GM23338 (cell line): ENCODE results near the gene BEGAIN. TPM values are rescaled to one million over a fixed set of nuclear protein-coding genes. Genes with fewer than 3 reads are reported as not detected.

Experiments
- EZH2 ChIP-seq: fragments of 200-600 bp; sonication (generic); IDR thresholded peaks from one replicate; pipeline ENCODE4 v1.8.0; 2017; ENCODE audit warnings: antibody characterized with exemption, mild to moderate bottlenecking, low read depth; ENCODE audit not compliant: unreplicated experiment
- EZH2phosphoT487 ChIP-seq: fragments of 200-600 bp; sonication (generic); IDR thresholded peaks from one replicate; pipeline ENCODE4 v1.8.1; 2018; ENCODE audit warnings: antibody characterized with exemption; ENCODE audit not compliant: unreplicated experiment
- NANOG ChIP-seq: IDR thresholded peaks from 2 replicates; pipeline ENCODE4 v1.6.1; 2016; ENCODE audit warnings: antibody characterized with exemption, borderline replicate concordance
- POLR2AphosphoS5 ChIP-seq: IDR thresholded peaks from 2 replicates; pipeline ENCODE4 v1.6.1; 2016; ENCODE audit warnings: antibody characterized with exemption, low read depth
- STAT1 ChIP-seq: IDR thresholded peaks from one replicate; pipeline ENCODE4 v1.6.1; 2016; ENCODE audit warnings: antibody characterized with exemption; ENCODE audit not compliant: unreplicated experiment
- ZNF114 ChIP-seq: fragments of 250-450 bp; sonication (Bioruptor Pico); IDR thresholded peaks from 2 replicates; pipeline ENCODE4 v1.5.0; 2020; ENCODE audit warnings: mild to moderate bottlenecking, moderate library complexity
- ZNF331 ChIP-seq: fragments of 250-450 bp; sonication (Bioruptor Pico); IDR thresholded peaks from 2 replicates; pipeline ENCODE4 v1.5.0; 2020; ENCODE audit warnings: low read depth, mild to moderate bottlenecking, moderate library complexity
- polyA plus RNA-seq: library from polyadenylated mRNA; unstranded; fragments of >200 nt; fragmentation: Nextera tagmentation; extraction: Ambion mirVana; gene quantifications from 2 replicates; pipeline ENCODE4 v1.2.1, GENCODE V29; 2016
- total RNA-seq: library from RNA; depleted of rRNA; stranded (reverse); fragments of >200 nt; shearing (Covaris generic); gene quantifications from 2 replicates; pipeline ENCODE4 v1.2.3, GENCODE V29; 2014
- TF ChIP-seq, protein P1 (sequence below): fragments of 250-450 bp; sonication (Bioruptor Pico); IDR thresholded peaks from 2 replicates; pipeline ENCODE4 v1.5.0; 2020; ENCODE audit warnings: mild to moderate bottlenecking, moderate library complexity
- TF ChIP-seq, protein P2 (sequence below): IDR thresholded peaks from 2 replicates; pipeline ENCODE4 v1.6.1; 2016; ENCODE audit warnings: antibody characterized with exemption

The BEGAIN gene
- total and polyA plus RNA-seq, 2 experiments from 2014 or later: 0.60 to 2.4 TPM

DNA sequence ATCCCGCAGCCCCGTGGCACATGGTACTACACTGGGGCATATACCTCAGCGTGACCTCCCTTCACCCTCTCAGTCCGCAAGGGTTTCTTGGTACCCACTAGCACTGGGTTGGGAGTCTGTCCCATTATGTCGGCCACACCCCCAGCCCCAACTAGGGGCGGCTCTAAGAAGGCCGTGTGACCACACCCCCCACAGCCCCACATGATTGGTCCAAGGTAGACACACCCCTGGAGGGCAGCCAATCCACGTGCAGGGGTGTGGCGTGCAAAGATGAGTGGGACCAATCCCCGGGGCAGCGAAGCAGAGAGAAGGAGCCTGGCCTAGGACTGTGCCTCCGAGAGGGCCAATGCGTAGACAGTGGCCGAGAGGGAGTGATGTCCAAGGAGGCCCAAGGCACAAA lies 34.6 kb upstream of the BEGAIN start (continued):
- TF ChIP-seq, protein P1, sequence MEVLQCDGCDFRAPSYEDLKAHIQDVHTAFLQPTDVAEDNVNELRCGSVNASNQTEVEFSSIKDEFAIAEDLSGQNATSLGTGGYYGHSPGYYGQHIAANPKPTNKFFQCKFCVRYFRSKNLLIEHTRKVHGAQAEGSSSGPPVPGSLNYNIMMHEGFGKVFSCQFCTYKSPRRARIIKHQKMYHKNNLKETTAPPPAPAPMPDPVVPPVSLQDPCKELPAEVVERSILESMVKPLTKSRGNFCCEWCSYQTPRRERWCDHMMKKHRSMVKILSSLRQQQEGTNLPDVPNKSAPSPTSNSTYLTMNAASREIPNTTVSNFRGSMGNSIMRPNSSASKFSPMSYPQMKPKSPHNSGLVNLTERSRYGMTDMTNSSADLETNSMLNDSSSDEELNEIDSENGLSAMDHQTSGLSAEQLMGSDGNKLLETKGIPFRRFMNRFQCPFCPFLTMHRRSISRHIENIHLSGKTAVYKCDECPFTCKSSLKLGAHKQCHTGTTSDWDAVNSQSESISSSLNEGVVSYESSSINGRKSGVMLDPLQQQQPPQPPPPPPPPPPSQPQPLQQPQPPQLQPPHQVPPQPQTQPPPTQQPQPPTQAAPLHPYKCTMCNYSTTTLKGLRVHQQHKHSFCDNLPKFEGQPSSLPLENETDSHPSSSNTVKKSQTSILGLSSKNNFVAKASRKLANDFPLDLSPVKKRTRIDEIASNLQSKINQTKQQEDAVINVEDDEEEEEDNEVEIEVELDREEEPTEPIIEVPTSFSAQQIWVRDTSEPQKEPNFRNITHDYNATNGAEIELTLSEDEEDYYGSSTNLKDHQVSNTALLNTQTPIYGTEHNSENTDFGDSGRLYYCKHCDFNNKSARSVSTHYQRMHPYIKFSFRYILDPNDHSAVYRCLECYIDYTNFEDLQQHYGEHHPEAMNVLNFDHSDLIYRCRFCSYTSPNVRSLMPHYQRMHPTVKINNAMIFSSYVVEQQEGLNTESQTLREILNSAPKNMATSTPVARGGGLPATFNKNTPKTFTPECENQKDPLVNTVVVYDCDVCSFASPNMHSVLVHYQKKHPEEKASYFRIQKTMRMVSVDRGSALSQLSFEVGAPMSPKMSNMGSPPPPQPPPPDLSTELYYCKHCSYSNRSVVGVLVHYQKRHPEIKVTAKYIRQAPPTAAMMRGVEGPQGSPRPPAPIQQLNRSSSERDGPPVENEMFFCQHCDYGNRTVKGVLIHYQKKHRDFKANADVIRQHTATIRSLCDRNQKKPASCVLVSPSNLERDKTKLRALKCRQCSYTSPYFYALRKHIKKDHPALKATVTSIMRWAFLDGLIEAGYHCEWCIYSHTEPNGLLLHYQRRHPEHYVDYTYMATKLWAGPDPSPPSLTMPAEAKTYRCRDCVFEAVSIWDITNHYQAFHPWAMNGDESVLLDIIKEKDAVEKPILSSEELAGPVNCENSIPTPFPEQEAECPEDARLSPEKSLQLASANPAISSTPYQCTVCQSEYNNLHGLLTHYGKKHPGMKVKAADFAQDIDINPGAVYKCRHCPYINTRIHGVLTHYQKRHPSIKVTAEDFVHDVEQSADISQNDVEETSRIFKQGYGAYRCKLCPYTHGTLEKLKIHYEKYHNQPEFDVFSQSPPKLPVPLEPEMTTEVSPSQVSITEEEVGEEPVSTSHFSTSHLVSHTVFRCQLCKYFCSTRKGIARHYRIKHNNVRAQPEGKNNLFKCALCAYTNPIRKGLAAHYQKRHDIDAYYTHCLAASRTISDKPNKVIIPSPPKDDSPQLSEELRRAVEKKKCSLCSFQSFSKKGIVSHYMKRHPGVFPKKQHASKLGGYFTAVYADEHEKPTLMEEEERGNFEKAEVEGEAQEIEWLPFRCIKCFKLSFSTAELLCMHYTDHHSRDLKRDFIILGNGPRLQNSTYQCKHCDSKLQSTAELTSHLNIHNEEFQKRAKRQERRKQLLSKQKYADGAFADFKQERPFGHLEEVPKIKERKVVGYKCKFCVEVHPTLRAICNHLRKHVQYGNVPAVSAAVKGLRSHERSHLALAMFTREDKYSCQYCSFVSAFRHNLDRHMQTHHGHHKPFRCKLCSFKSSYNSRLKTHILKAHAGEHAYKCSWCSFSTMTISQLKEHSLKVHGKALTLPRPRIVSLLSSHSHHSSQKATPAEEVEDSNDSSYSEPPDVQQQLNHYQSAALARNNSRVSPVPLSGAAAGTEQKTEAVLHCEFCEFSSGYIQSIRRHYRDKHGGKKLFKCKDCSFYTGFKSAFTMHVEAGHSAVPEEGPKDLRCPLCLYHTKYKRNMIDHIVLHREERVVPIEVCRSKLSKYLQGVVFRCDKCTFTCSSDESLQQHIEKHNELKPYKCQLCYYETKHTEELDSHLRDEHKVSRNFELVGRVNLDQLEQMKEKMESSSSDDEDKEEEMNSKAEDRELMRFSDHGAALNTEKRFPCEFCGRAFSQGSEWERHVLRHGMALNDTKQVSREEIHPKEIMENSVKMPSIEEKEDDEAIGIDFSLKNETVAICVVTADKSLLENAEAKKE (CRISPR knock-in tag): no peak
- TF ChIP-seq, protein P2, sequence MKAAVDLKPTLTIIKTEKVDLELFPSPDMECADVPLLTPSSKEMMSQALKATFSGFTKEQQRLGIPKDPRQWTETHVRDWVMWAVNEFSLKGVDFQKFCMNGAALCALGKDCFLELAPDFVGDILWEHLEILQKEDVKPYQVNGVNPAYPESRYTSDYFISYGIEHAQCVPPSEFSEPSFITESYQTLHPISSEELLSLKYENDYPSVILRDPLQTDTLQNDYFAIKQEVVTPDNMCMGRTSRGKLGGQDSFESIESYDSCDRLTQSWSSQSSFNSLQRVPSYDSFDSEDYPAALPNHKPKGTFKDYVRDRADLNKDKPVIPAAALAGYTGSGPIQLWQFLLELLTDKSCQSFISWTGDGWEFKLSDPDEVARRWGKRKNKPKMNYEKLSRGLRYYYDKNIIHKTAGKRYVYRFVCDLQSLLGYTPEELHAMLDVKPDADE: no peak
- no peak for TF ChIP-seq NANOG
- no peak for TF ChIP-seq POLR2AphosphoS5
- TF ChIP-seq STAT1: no peak
- no peak for TF ChIP-seq EZH2
- no peak for TF ChIP-seq ZNF331 (CRISPR knock-in tag)
- no peak for TF ChIP-seq ZNF114 (CRISPR knock-in tag)
- TF ChIP-seq EZH2phosphoT487: no peak
